Measurements from ENCODE around the gene SCYL1.
A peak's percentile ranks its signal among the peaks of the same experiment; 100 is the strongest.

GRCh38 chr11:65479184-65480145, 45.4 kb upstream of the SCYL1 start:
- TF ChIP-seq CTCF (IDR thresholded peaks at IDR 0.05) (peak in 3 of 4 experiments; percentile 44 to 61 (median 57)), POLR2AphosphoS5 (IDR thresholded peaks at IDR 0.05) (peak; percentile 91), POLR2A (IDR thresholded peaks at IDR 0.05) (peak; percentile 15 to 37), EP300 (IDR thresholded peaks at IDR 0.05) (no peak)
